ENCODE data around the gene ZNF423.

Gene ZNF423

GRCh38 chr16:49855822-49856671, at the start of gene ZNF423:
Gene ZNF423, minus strand, starts transcription at chr16:49856112. Its CDS starts 338 bp downstream, at chr16:49855774.
- H3K4me3 ChIP-seq (ENCODE audit: low read depth, low read length): peak within 1 kb of the TSS; percentile 52
- TF ChIP-seq CTCF (IDR thresholded peaks at IDR 0.05; ENCODE audit: low read depth, low read length, missing control alignments): no peak
- no peak for DNase-seq (ENCODE audit: low read depth)

- DNase-seq (ENCODE audit: low read depth): no peak
- no peak for TF ChIP-seq CTCF (IDR thresholded peaks at IDR 0.05; ENCODE audit: low read depth, low read length, missing control alignments)
- H3K4me3 ChIP-seq (ENCODE audit: low read depth, low read length): no peak overlapping the region
These were observed 48.6 kb upstream of the ZNF423 start for GRCh38 chr16:49904348-49905062.

- no peak for TF ChIP-seq CTCF (IDR thresholded peaks at IDR 0.05; ENCODE audit: low read depth, low read length, missing control alignments)
- no peak overlapping the region for H3K4me3 ChIP-seq (ENCODE audit: low read depth, low read length)
- DNase-seq (ENCODE audit: low read depth): no peak
These were observed 47.0 kb upstream of the ZNF423 start for GRCh38 chr16:49902908-49903307.

- no peak overlapping the region for H3K4me3 ChIP-seq (ENCODE audit: low read depth, low read length)
- no peak for DNase-seq (ENCODE audit: low read depth)
- no peak for TF ChIP-seq CTCF (IDR thresholded peaks at IDR 0.05; ENCODE audit: low read depth, low read length, missing control alignments)
These were observed 45.8 kb upstream of the ZNF423 start for GRCh38 chr16:49901711-49902110.

GRCh38 chr16:49900875-49901274, 45.0 kb upstream of the ZNF423 start:
- no peak overlapping the region for H3K4me3 ChIP-seq (ENCODE audit: low read depth, low read length)
- no peak for DNase-seq (ENCODE audit: low read depth)
- no peak for TF ChIP-seq CTCF (IDR thresholded peaks at IDR 0.05; ENCODE audit: low read depth, low read length, missing control alignments)

GRCh38 chr16:49899991-49900695, 44.2 kb upstream of the ZNF423 start:
- no peak for DNase-seq (ENCODE audit: low read depth)
- H3K4me3 ChIP-seq (ENCODE audit: low read depth, low read length): no peak overlapping the region
- TF ChIP-seq CTCF (IDR thresholded peaks at IDR 0.05; ENCODE audit: low read depth, low read length, missing control alignments): no peak

All from GM12864 (cell line).